ENCODE data around the gene OR3A1. TPM values are rescaled to one million over a fixed set of nuclear protein-coding genes. Genes with fewer than 3 reads are reported as not detected.

Gene OR3A1, protein sequence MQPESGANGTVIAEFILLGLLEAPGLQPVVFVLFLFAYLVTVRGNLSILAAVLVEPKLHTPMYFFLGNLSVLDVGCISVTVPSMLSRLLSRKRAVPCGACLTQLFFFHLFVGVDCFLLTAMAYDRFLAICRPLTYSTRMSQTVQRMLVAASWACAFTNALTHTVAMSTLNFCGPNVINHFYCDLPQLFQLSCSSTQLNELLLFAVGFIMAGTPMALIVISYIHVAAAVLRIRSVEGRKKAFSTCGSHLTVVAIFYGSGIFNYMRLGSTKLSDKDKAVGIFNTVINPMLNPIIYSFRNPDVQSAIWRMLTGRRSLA
- total RNA-seq = not detected in 2 replicates

GRCh38 chr17:3298260-3298659, at the start of gene OR3A1:
Gene OR3A1 (minus strand): TSS chr17:3298360. CDS start chr17:3292582, 5,778 bp downstream.

Other genes with a start within 250 kb of the OR3A1 start
- gene OR1D5, start 234.8 kb downstream of the OR3A1 start, total RNA-seq = not detected in 2 replicates
- not detected in 2 replicates for gene OR1D2, start 193.9 kb downstream of the OR3A1 start, total RNA-seq
- not detected in 2 replicates for gene OR1G1, start 170.8 kb downstream of the OR3A1 start, total RNA-seq
- not detected in 2 replicates for gene OR1A2, start 100.8 kb downstream of the OR3A1 start, total RNA-seq
- gene OR1A1, start 90.7 kb downstream of the OR3A1 start, total RNA-seq = not detected in 2 replicates
- gene OR3A2, start 87.9 kb upstream of the OR3A1 start, total RNA-seq = 0.70 TPM in 1 of 2 replicates, not detected in the other
- gene OR1E1, start 100.0 kb upstream of the OR3A1 start, total RNA-seq = not detected in 2 replicates
- gene OR3A3, start 113.0 kb upstream of the OR3A1 start, total RNA-seq = 0.12 TPM in 1 of 2 replicates, not detected in the other
- not detected in 2 replicates for gene OR1E2, start 135.5 kb upstream of the OR3A1 start, total RNA-seq
- gene SPATA22, start 173.5 kb upstream of the OR3A1 start, total RNA-seq = 1.0 and 2.7 TPM in 2 replicates
- 0.85 and 1.4 TPM in 2 replicates for gene ASPA, start 177.6 kb upstream of the OR3A1 start, total RNA-seq